Liver (tissue), 3 donors: ENCODE results near the gene PLA2G4D.

Experiments used
- ATF3 ChIP-seq: IDR thresholded peaks from 2 replicates; pipeline ENCODE4 v1.6.1; 2016; ENCODE audit warnings: antibody characterized with exemption
- FOXA2 ChIP-seq: IDR thresholded peaks from 2 replicates; pipeline ENCODE4 v1.6.1; 2016; ENCODE audit warnings: antibody characterized with exemption
- GABPA ChIP-seq, 2 donors: IDR thresholded peaks in 1 of 2; conservative IDR thresholded peaks in 1 of 2; 2 replicates each; pipeline ENCODE4 v1.6.1; 2016; ENCODE audit warnings: antibody characterized with exemption in 2 of 2, mild to moderate bottlenecking in 1 of 2, moderate library complexity in 1 of 2
- JUND ChIP-seq, 2 donors: IDR thresholded peaks; 2 replicates each; pipeline ENCODE4 v1.6.1; 2016; ENCODE audit warnings: antibody characterized with exemption in 2 of 2
- YY1 ChIP-seq: IDR thresholded peaks from 2 replicates; pipeline ENCODE4 v1.6.1; 2016; ENCODE audit warnings: antibody characterized with exemption, mild to moderate bottlenecking
- TF ChIP-seq, protein P1 (sequence below): IDR thresholded peaks from 2 replicates; pipeline ENCODE4 v1.6.1; 2016; ENCODE audit warnings: antibody characterized with exemption, mild to moderate bottlenecking
- TF ChIP-seq, protein P2 (sequence below): fragments of 150-350 bp; IDR thresholded peaks from 2 replicates; pipeline ENCODE4 v1.5.1; 2017; ENCODE audit warnings: improper control_type of control experiment, low read depth, low read length; ENCODE audit not compliant: missing input control
- donor health status: healthy.
- donor health status: healthy.

- TF ChIP-seq, protein P1, sequence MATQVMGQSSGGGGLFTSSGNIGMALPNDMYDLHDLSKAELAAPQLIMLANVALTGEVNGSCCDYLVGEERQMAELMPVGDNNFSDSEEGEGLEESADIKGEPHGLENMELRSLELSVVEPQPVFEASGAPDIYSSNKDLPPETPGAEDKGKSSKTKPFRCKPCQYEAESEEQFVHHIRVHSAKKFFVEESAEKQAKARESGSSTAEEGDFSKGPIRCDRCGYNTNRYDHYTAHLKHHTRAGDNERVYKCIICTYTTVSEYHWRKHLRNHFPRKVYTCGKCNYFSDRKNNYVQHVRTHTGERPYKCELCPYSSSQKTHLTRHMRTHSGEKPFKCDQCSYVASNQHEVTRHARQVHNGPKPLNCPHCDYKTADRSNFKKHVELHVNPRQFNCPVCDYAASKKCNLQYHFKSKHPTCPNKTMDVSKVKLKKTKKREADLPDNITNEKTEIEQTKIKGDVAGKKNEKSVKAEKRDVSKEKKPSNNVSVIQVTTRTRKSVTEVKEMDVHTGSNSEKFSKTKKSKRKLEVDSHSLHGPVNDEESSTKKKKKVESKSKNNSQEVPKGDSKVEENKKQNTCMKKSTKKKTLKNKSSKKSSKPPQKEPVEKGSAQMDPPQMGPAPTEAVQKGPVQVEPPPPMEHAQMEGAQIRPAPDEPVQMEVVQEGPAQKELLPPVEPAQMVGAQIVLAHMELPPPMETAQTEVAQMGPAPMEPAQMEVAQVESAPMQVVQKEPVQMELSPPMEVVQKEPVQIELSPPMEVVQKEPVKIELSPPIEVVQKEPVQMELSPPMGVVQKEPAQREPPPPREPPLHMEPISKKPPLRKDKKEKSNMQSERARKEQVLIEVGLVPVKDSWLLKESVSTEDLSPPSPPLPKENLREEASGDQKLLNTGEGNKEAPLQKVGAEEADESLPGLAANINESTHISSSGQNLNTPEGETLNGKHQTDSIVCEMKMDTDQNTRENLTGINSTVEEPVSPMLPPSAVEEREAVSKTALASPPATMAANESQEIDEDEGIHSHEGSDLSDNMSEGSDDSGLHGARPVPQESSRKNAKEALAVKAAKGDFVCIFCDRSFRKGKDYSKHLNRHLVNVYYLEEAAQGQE, result no peak
- TF ChIP-seq, protein P2, sequence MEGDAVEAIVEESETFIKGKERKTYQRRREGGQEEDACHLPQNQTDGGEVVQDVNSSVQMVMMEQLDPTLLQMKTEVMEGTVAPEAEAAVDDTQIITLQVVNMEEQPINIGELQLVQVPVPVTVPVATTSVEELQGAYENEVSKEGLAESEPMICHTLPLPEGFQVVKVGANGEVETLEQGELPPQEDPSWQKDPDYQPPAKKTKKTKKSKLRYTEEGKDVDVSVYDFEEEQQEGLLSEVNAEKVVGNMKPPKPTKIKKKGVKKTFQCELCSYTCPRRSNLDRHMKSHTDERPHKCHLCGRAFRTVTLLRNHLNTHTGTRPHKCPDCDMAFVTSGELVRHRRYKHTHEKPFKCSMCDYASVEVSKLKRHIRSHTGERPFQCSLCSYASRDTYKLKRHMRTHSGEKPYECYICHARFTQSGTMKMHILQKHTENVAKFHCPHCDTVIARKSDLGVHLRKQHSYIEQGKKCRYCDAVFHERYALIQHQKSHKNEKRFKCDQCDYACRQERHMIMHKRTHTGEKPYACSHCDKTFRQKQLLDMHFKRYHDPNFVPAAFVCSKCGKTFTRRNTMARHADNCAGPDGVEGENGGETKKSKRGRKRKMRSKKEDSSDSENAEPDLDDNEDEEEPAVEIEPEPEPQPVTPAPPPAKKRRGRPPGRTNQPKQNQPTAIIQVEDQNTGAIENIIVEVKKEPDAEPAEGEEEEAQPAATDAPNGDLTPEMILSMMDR, result no peak
- no peak for TF ChIP-seq JUND (IDR thresholded peaks at IDR 0.05)
- TF ChIP-seq FOXA2, result no peak
- no peak for TF ChIP-seq YY1
- TF ChIP-seq ATF3, result no peak
- TF ChIP-seq GABPA (IDR thresholded peaks at IDR 0.05 in 1 of 2, conservative IDR thresholded peaks at IDR 0.05 in 1 of 2), result no peak
Observed at GRCh38 chr15:42027521-42027920, 66.8 kb downstream of the PLA2G4D start.
